ENCODE data around the gene SHCBP1L. TPM values are rescaled to one million over a fixed set of nuclear protein-coding genes. Genes with fewer than 3 reads are reported as not detected.
"Not testable (repeated sequence)": the region's sequence is repeated elsewhere in the genome, so short reads cannot be mapped to it uniquely, and the experiment has no call there.

SHCBP1L gene
- total and polyA plus RNA-seq, 9 donors = not detected

- no peak overlapping the region for H3K27ac ChIP-seq
- no peak for TF ChIP-seq EP300 (IDR thresholded peaks at IDR 0.05)
- WGBS, 3 donors = 56 to 72% (median 62%) methylated on average over 3 of the region's 3 CpGs
- H3K36me3 ChIP-seq = no peaks in the 10 kb centered on the region
- H3K4me3 ChIP-seq = no peak overlapping the region
- H3K4me1 ChIP-seq (ENCODE audit: insufficient read depth) = no peaks in the 10 kb centered on the region
- H3K9me3 ChIP-seq = no peaks in the 10 kb centered on the region
- H3K27me3 ChIP-seq = no peaks in the 10 kb centered on the region
- intact Hi-C loops (cut with DNase I) = no loop called here
- DNase-seq = no peak
Observed at GRCh38 chr1:182917378-182917777, 35.6 kb downstream of the SHCBP1L start.

- no peaks in the 10 kb centered on the region for H3K36me3 ChIP-seq
Observed at GRCh38 chr1:182913401-182913800, 39.6 kb downstream of the SHCBP1L start.

GRCh38 chr1:182910143-182910542 lies 42.8 kb downstream of the SHCBP1L start:
- no peak for TF ChIP-seq CTCF (IDR thresholded peaks at IDR 0.05)
- no peak for TF ChIP-seq POLR2A (IDR thresholded peaks at IDR 0.05)
- TF ChIP-seq EP300 (IDR thresholded peaks at IDR 0.05) = no peak
- H3K9me3 ChIP-seq = no peaks in the 10 kb centered on the region
- no peaks in the 10 kb centered on the region for H3K4me1 ChIP-seq (ENCODE audit: insufficient read depth)
- no peak for DNase-seq
- H3K27me3 ChIP-seq = no peaks in the 10 kb centered on the region
- WGBS, 3 donors = 93 to 100% (median 97%) methylated on average over 1 of the region's 1 CpG
- H3K36me3 ChIP-seq = no peaks in the 10 kb centered on the region
- no peak overlapping the region for H3K27ac ChIP-seq
- intact Hi-C loops (cut with DNase I) = no loop called here
- no peak overlapping the region for H3K4me3 ChIP-seq

More at GRCh38 chr1:182913401-182913800, 39.6 kb downstream of the SHCBP1L start:
- no peak for DNase-seq
- TF ChIP-seq EP300 (IDR thresholded peaks at IDR 0.05) = no peak
- no peak for TF ChIP-seq CTCF (IDR thresholded peaks at IDR 0.05)
- no peak for TF ChIP-seq POLR2A (IDR thresholded peaks at IDR 0.05)
- H3K9me3 ChIP-seq = no peaks in the 10 kb centered on the region
- no peaks in the 10 kb centered on the region for H3K27me3 ChIP-seq
- intact Hi-C loops (cut with DNase I) = no loop called here
- 93 to 97% (median 94%) methylated on average over 3 of the region's 3 CpGs for WGBS, 3 donors
- no peak overlapping the region for H3K27ac ChIP-seq
- H3K4me3 ChIP-seq = no peak overlapping the region
- H3K4me1 ChIP-seq (ENCODE audit: insufficient read depth) = no peaks in the 10 kb centered on the region

GRCh38 chr1:182909578-182909977 lies 43.4 kb downstream of the SHCBP1L start:
- Histone ChIP-seq H3K9me3 (no peaks in the 10 kb centered on the region), H3K27ac (no peak overlapping the region), H3K4me1 (ENCODE audit: insufficient read depth) (no peaks in the 10 kb centered on the region), H3K36me3 (no peaks in the 10 kb centered on the region), H3K27me3 (no peaks in the 10 kb centered on the region), H3K4me3 (no peak overlapping the region)
- WGBS, 3 donors = 60 to 72% (median 63%) methylated on average over 4 of the region's 4 CpGs
- no peak for DNase-seq
- intact Hi-C loops (cut with DNase I) = no loop called here
- TF ChIP-seq CTCF (IDR thresholded peaks at IDR 0.05) (no peak), EP300 (IDR thresholded peaks at IDR 0.05) (no peak), POLR2A (IDR thresholded peaks at IDR 0.05) (no peak)

GRCh38 chr1:182905321-182905720 lies 47.6 kb downstream of the SHCBP1L start:
- H3K9me3 ChIP-seq = no peaks in the 10 kb centered on the region
- H3K4me3 ChIP-seq = no peak overlapping the region
- no peaks in the 10 kb centered on the region for H3K36me3 ChIP-seq
- no peak overlapping the region for H3K27ac ChIP-seq
- intact Hi-C loops (cut with DNase I) = no loop called here
- no peak for DNase-seq
- TF ChIP-seq CTCF (IDR thresholded peaks at IDR 0.05) (no peak), EP300 (IDR thresholded peaks at IDR 0.05) (no peak), POLR2A (IDR thresholded peaks at IDR 0.05) (no peak)
- no peaks in the 10 kb centered on the region for H3K4me1 ChIP-seq (ENCODE audit: insufficient read depth)
- H3K27me3 ChIP-seq = no peaks in the 10 kb centered on the region
- WGBS, 3 donors = 90 to 92% (median 91%) methylated on average over 2 of the region's 2 CpGs

- H3K36me3 ChIP-seq; H3K4me3 ChIP-seq; H3K9me3 ChIP-seq; H3K27ac ChIP-seq; H3K4me1 ChIP-seq (ENCODE audit: insufficient read depth); H3K27me3 ChIP-seq; intact Hi-C loops (cut with DNase I); DNase-seq: not testable (repeated sequence)
- 91 to 95% (median 93%) methylated on average over 5 of the region's 5 CpGs for WGBS, 3 donors
Observed at GRCh38 chr1:182901946-182902345, 51.0 kb downstream of the SHCBP1L start.

Data from ovary (tissue), 9 donors.